Measurements from ENCODE around the gene GLTPD2.

DNA sequence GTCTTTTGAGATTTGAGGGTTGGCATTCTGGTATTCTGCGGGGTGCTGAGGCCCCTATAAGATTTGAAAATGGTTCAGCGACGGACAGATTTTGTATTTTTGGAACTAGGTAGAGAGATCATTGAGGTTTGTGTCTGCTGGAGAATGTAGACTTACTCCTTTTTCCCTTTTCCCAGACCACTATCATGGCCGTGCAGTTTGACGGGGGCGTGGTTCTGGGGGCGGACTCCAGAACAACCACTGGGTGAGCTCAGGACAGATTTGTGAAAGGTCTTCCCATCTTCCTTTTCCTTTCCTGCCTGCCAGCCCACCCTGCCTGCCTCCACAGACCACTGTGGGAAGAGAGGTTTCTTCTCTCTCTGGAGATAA is 7.8 kb downstream of the GLTPD2 start:
- TF ChIP-seq NFXL1 (IDR thresholded peaks at IDR 0.05; ENCODE audit: borderline replicate concordance) (no peak), RELA (IDR thresholded peaks at IDR 0.05; ENCODE audit: borderline replicate concordance, partially characterized antibody) (no peak), MYC (IDR thresholded peaks at IDR 0.05; ENCODE audit: insufficient read depth, insufficient read length, insufficient replicate concordance, low read length, severe bottlenecking) (no peak), CTCF (IDR thresholded peaks at IDR 0.05 in 2 of 3, conservative IDR thresholded peaks at IDR 0.05 in 1 of 3; ENCODE audit: control insufficient read depth in 2 of 3, extremely low read depth in 1 of 3, insufficient read depth in 1 of 3, low read depth in 3 of 3, low read length in 3 of 3) (no peak), STAT1 (conservative IDR thresholded peaks at IDR 0.05) (no peak), CREB1 (IDR thresholded peaks at IDR 0.05; ENCODE audit: low read depth) (no peak), NRF1 (conservative IDR thresholded peaks at IDR 0.05; ENCODE audit: low read depth, low read length) (no peak)
